ENCODE results near the gene OR2G3.

DNA sequence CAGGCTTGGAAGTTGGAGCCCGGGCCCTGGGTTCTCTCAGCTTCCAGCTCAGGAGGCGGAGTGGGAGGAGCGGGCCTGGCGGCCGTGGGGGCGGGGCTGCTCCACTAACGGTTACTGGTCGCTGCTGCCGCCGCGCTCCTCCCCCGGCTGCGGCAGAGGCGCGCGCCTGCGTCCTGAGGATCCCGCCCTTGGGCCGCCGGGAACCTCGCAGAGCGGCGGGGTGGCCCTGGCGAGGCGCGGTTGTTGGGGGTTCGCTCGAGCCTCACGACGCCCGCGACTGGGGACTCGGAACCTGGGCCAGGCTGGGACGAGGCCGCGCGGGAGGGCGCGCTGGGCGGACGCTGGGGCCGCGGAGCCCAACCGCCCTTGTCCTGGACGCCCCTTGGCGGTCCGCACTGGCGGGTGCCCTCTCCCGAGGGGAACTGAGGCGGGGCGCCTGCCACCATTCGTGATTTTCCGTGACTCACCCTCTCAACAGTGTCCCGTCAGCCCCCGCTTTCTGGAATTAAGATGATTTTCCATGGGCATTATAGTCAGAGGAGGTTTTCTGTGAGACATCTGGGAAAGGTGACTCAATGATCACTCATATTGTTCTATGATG, 34.1 kb downstream of the OR2G3 start:
- TF ChIP-seq, protein P1, sequence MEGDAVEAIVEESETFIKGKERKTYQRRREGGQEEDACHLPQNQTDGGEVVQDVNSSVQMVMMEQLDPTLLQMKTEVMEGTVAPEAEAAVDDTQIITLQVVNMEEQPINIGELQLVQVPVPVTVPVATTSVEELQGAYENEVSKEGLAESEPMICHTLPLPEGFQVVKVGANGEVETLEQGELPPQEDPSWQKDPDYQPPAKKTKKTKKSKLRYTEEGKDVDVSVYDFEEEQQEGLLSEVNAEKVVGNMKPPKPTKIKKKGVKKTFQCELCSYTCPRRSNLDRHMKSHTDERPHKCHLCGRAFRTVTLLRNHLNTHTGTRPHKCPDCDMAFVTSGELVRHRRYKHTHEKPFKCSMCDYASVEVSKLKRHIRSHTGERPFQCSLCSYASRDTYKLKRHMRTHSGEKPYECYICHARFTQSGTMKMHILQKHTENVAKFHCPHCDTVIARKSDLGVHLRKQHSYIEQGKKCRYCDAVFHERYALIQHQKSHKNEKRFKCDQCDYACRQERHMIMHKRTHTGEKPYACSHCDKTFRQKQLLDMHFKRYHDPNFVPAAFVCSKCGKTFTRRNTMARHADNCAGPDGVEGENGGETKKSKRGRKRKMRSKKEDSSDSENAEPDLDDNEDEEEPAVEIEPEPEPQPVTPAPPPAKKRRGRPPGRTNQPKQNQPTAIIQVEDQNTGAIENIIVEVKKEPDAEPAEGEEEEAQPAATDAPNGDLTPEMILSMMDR (IDR thresholded peaks at IDR 0.05; ENCODE audit: control extremely low read depth in 1 of 3, insufficient read depth in 1 of 3, low read depth in 1 of 3, low read length in 3 of 3) = no peak
- no peak for TF ChIP-seq RAD21 (IDR thresholded peaks at IDR 0.05 in 1 of 2, conservative IDR thresholded peaks at IDR 0.05 in 1 of 2; ENCODE audit: low read depth in 2 of 2, low read length in 2 of 2)
- TF ChIP-seq SIN3A (conservative IDR thresholded peaks at IDR 0.05 in 1 of 2, IDR thresholded peaks at IDR 0.05 in 1 of 2; ENCODE audit: low read depth in 1 of 2, low read length in 2 of 2) = no peak
- TF ChIP-seq EP300 (IDR thresholded peaks at IDR 0.05; ENCODE audit: borderline replicate concordance in 1 of 2, low read depth in 2 of 2, low read length in 2 of 2) = no peak
- no peak for TF ChIP-seq HDAC2 (IDR thresholded peaks at IDR 0.05; ENCODE audit: borderline replicate concordance in 1 of 2, low read depth in 2 of 2, low read length in 2 of 2)

Measured in H1 (cell line).